GM12878 (cell line): ENCODE results near the gene UTF1.

Source experiments
- MEF2A ChIP-seq: IDR thresholded peaks from 2 replicates; pipeline ENCODE4 v1.6.1; 2011; ENCODE audit warnings: low read depth, mild to moderate bottlenecking, low read length, moderate library complexity; ENCODE audit not compliant: insufficient read depth
- TF ChIP-seq, protein P1 (sequence below): fragments of 450-650 bp; IDR thresholded peaks from 2 replicates; pipeline ENCODE4 v1.6.1; 2014; ENCODE audit warnings: mild to moderate bottlenecking

DNA sequence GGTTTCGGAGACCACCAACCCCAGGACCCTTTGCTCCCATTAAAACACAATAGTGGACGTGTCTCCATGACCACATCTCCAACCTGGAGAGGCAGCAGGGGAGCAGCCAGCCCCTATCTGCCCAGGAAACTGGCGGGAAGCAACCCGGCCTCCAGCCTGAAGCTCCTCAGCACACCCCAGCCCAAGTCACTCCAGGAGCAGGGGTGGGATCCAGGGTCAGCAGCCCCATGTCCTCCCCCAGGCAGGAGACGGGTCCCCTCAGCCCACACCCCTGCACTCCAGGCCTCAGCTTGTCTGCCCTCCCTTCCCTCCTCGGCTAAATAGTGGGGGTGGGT is 46.0 kb downstream of the UTF1 start:
- no peak for TF ChIP-seq MEF2A
- TF ChIP-seq, protein P1, sequence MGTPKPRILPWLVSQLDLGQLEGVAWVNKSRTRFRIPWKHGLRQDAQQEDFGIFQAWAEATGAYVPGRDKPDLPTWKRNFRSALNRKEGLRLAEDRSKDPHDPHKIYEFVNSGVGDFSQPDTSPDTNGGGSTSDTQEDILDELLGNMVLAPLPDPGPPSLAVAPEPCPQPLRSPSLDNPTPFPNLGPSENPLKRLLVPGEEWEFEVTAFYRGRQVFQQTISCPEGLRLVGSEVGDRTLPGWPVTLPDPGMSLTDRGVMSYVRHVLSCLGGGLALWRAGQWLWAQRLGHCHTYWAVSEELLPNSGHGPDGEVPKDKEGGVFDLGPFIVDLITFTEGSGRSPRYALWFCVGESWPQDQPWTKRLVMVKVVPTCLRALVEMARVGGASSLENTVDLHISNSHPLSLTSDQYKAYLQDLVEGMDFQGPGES = no peak
